ENCODE results near the gene VGF.

VGF gene

DNA sequence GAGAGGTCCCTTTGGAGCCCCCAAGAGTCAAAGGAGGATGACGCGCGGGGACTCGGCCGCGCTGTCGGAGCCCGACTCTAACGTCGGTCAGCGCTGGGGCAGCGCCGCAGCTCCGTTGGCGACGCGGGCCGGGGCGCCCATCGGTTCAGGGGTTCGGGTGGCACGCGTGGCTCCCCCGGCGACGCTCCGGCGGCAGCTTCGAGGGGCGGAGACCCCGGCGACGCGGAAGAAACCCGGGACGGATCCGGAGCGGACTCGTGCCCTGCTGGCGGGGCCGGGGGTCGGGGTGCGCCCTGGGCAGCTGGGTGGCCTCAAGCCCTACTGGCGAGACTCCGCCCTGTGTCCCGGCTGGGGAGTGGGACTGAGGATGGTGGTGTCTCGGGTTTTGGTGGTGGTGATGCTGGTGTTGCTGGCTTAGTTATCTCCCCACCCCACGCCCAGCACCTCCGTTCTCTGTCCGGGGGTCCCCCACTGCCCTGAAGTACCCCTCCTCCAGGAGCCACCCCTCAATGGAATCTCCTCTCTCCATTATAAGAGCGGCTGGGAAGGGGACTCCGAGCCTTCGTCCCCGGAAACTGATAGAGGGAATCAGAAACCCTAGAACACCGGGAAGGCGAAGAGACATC is 14.9 kb upstream of the VGF start, which contains the start of gene NAT16:
Gene NAT16 (minus strand): TSS at position 164 of the 626 bp plus-strand sequence. CDS start 5,486 bp downstream, outside the sequence.
- Histone ChIP-seq H3K36me3 (ENCODE audit: control insufficient read depth, insufficient read depth, low read length) (no peaks in the 10 kb centered on the region), H3K4me3 (ENCODE audit: low read depth, low read length) (peak within 1 kb of the TSS; percentile 53), H3K9me3 (ENCODE audit: control insufficient read depth, insufficient read depth, low read length) (no peaks in the 10 kb centered on the region), H3K27me3 (ENCODE audit: control insufficient read depth, insufficient read depth, low read length) (peaks cover 40% of the 10 kb centered on the region), H3K4me1 (ENCODE audit: control insufficient read depth, insufficient read depth, low read length) (no peaks in the 10 kb centered on the region), H3K9ac (ENCODE audit: low read depth, low read length) (peak within 1 kb of the TSS; percentile 37)

DNA sequence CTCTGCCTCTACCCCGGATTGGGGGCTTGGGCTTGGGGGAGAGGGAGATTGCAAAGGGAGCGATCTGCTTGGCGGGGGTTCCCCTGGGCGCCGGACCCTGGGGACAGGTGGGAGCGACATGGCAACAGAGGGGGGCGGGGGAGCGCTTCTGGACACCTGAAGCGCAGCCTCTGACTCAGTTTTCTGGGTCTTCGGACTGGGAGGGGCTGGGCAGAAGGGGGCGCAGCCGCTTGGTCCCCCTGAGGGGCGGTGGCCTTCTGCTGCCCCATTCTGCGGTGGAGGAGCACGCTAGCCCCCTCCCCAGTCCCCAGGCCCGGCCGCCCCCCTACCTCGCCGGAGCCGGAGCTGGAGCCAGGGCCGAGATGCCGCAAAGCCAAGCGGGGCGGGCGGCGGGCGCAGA is 14.3 kb upstream of the VGF start:
- H3K9me3 ChIP-seq (ENCODE audit: control insufficient read depth, insufficient read depth, low read length): no peaks in the 10 kb centered on the region
- H3K4me1 ChIP-seq (ENCODE audit: control insufficient read depth, insufficient read depth, low read length): no peaks in the 10 kb centered on the region
- peaks cover 46% of the 10 kb centered on the region for H3K27me3 ChIP-seq (ENCODE audit: control insufficient read depth, insufficient read depth, low read length)
- peak overlapping the region; percentile 53 for H3K4me3 ChIP-seq (ENCODE audit: low read depth, low read length)
- H3K9ac ChIP-seq (ENCODE audit: low read depth, low read length): no peak overlapping the region
- H3K36me3 ChIP-seq (ENCODE audit: control insufficient read depth, insufficient read depth, low read length): no peaks in the 10 kb centered on the region

GRCh38 chr7:101179117-101179516 is 13.7 kb upstream of the VGF start:
- H3K9ac ChIP-seq (ENCODE audit: low read depth, low read length): no peak overlapping the region
- no peaks in the 10 kb centered on the region for H3K36me3 ChIP-seq (ENCODE audit: control insufficient read depth, insufficient read depth, low read length)
- H3K4me3 ChIP-seq (ENCODE audit: low read depth, low read length): peak overlapping the region; percentile 53
- no peaks in the 10 kb centered on the region for H3K9me3 ChIP-seq (ENCODE audit: control insufficient read depth, insufficient read depth, low read length)
- no peaks in the 10 kb centered on the region for H3K4me1 ChIP-seq (ENCODE audit: control insufficient read depth, insufficient read depth, low read length)
- peaks cover 52% of the 10 kb centered on the region for H3K27me3 ChIP-seq (ENCODE audit: control insufficient read depth, insufficient read depth, low read length)

DNA sequence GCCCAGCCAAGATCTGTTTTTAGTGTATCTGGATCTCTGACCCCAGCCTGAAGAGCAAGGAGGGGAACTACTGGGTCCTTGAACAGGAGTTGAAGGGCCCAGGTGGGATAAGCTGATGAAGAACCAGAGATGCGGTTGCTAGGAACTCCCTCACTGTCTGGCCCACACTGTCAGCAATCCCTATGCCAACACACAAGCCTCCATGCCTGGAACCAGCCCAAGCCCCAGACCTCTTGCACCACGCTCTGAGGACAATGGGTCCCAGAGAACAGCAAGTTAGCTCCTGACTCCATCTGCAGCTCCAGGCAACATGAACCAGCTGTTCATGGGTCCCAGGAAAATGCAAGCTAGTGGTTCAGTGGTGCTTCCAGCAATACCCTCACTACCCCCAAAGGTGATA is 12.3 kb upstream of the VGF start:
- Histone ChIP-seq H3K4me3 (ENCODE audit: low read depth, low read length) (no peak overlapping the region), H3K9me3 (ENCODE audit: control insufficient read depth, insufficient read depth, low read length) (no peaks in the 10 kb centered on the region), H3K27me3 (ENCODE audit: control insufficient read depth, insufficient read depth, low read length) (peaks cover 66% of the 10 kb centered on the region), H3K9ac (ENCODE audit: low read depth, low read length) (no peak overlapping the region), H3K4me1 (ENCODE audit: control insufficient read depth, insufficient read depth, low read length) (peaks cover 4% of the 10 kb centered on the region), H3K36me3 (ENCODE audit: control insufficient read depth, insufficient read depth, low read length) (no peaks in the 10 kb centered on the region)

- peaks cover 8% of the 10 kb centered on the region for H3K4me1 ChIP-seq (ENCODE audit: control insufficient read depth, insufficient read depth, low read length)
- peaks cover 82% of the 10 kb centered on the region for H3K27me3 ChIP-seq (ENCODE audit: control insufficient read depth, insufficient read depth, low read length)
Observed at GRCh38 chr7:101175664-101176063, 10.3 kb upstream of the VGF start.

GRCh38 chr7:101174322-101174854 is 9.0 kb upstream of the VGF start:
- Histone ChIP-seq H3K9me3 (ENCODE audit: control insufficient read depth, insufficient read depth, low read length) (no peaks in the 10 kb centered on the region), H3K36me3 (ENCODE audit: control insufficient read depth, insufficient read depth, low read length) (no peaks in the 10 kb centered on the region), H3K4me1 (ENCODE audit: control insufficient read depth, insufficient read depth, low read length) (peaks cover 16% of the 10 kb centered on the region), H3K27me3 (ENCODE audit: control insufficient read depth, insufficient read depth, low read length) (peaks cover 90% of the 10 kb centered on the region), H3K4me3 (ENCODE audit: low read depth, low read length) (peak overlapping the region; percentile 69), H3K9ac (ENCODE audit: low read depth, low read length) (no peak overlapping the region)

More at GRCh38 chr7:101175664-101176063, 10.3 kb upstream of the VGF start:
- Histone ChIP-seq H3K4me3 (ENCODE audit: low read depth, low read length) (no peak overlapping the region), H3K9ac (ENCODE audit: low read depth, low read length) (no peak overlapping the region), H3K36me3 (ENCODE audit: control insufficient read depth, insufficient read depth, low read length) (no peaks in the 10 kb centered on the region), H3K9me3 (ENCODE audit: control insufficient read depth, insufficient read depth, low read length) (no peaks in the 10 kb centered on the region)

GRCh38 chr7:101173752-101174244 is 8.4 kb upstream of the VGF start:
- Histone ChIP-seq H3K27me3 (ENCODE audit: control insufficient read depth, insufficient read depth, low read length) (peaks cover 96% of the 10 kb centered on the region), H3K4me3 (ENCODE audit: low read depth, low read length) (peak overlapping the region; percentile 69), H3K9ac (ENCODE audit: low read depth, low read length) (no peak overlapping the region), H3K4me1 (ENCODE audit: control insufficient read depth, insufficient read depth, low read length) (peaks cover 20% of the 10 kb centered on the region), H3K36me3 (ENCODE audit: control insufficient read depth, insufficient read depth, low read length) (no peaks in the 10 kb centered on the region), H3K9me3 (ENCODE audit: control insufficient read depth, insufficient read depth, low read length) (no peaks in the 10 kb centered on the region)

GRCh38 chr7:101172854-101173751 is 7.7 kb upstream of the VGF start:
- Histone ChIP-seq H3K9me3 (ENCODE audit: control insufficient read depth, insufficient read depth, low read length) (no peaks in the 10 kb centered on the region), H3K9ac (ENCODE audit: low read depth, low read length) (no peak overlapping the region), H3K4me3 (ENCODE audit: low read depth, low read length) (peak overlapping the region; percentile 69), H3K36me3 (ENCODE audit: control insufficient read depth, insufficient read depth, low read length) (no peaks in the 10 kb centered on the region), H3K27me3 (ENCODE audit: control insufficient read depth, insufficient read depth, low read length) (peaks cover 98% of the 10 kb centered on the region), H3K4me1 (ENCODE audit: control insufficient read depth, insufficient read depth, low read length) (peaks cover 26% of the 10 kb centered on the region)

- peaks cover 33% of the 10 kb centered on the region for H3K4me1 ChIP-seq (ENCODE audit: control insufficient read depth, insufficient read depth, low read length)
- no peaks in the 10 kb centered on the region for H3K9me3 ChIP-seq (ENCODE audit: control insufficient read depth, insufficient read depth, low read length)
- peak overlapping the region; percentile 69 for H3K4me3 ChIP-seq (ENCODE audit: low read depth, low read length)
- peaks cover 96% of the 10 kb centered on the region for H3K27me3 ChIP-seq (ENCODE audit: control insufficient read depth, insufficient read depth, low read length)
- no peak overlapping the region for H3K9ac ChIP-seq (ENCODE audit: low read depth, low read length)
- no peaks in the 10 kb centered on the region for H3K36me3 ChIP-seq (ENCODE audit: control insufficient read depth, insufficient read depth, low read length)
Observed at GRCh38 chr7:101172005-101172853, 6.9 kb upstream of the VGF start.

DNA sequence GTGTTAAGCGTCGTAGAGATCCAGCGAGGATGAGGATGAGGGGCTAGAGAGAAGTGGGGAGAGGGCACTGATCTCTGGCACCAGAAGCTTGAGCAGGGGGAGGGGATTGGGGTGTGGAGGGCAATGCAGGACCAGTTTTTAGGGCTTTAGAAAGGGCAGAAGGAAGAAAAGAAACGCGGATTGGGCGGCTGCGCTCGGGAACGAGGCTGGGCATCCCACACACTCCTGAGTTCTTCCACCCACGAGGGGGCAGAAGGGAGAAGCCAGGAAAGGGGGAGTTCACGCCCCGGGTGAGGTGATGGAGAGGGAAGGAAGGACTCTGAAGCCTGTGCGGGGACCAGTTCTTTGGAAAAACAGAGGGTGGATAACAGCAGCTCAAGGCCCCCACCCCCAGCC is 6.1 kb upstream of the VGF start:
- H3K9ac ChIP-seq (ENCODE audit: low read depth, low read length): no peak overlapping the region
- H3K36me3 ChIP-seq (ENCODE audit: control insufficient read depth, insufficient read depth, low read length): no peaks in the 10 kb centered on the region
- no peaks in the 10 kb centered on the region for H3K9me3 ChIP-seq (ENCODE audit: control insufficient read depth, insufficient read depth, low read length)
- peaks cover 93% of the 10 kb centered on the region for H3K27me3 ChIP-seq (ENCODE audit: control insufficient read depth, insufficient read depth, low read length)
- H3K4me3 ChIP-seq (ENCODE audit: low read depth, low read length): peak overlapping the region; percentile 69
- H3K4me1 ChIP-seq (ENCODE audit: control insufficient read depth, insufficient read depth, low read length): peaks cover 33% of the 10 kb centered on the region

All from iPS-15b (cell line).